Smooth muscle cell (in vitro differentiated cells): ENCODE results near the gene MCM5. TPM values are rescaled to one million over a fixed set of nuclear protein-coding genes. Genes with fewer than 3 reads are reported as not detected.
"Not testable (repeated sequence)": the region's sequence is repeated elsewhere in the genome, so short reads cannot be mapped to it uniquely, and the experiment has no call there.

Experiments used
- DNase-seq: peaks from one replicate; lab custom pipeline; 2025; ENCODE audit not compliant: unreplicated experiment; lab: John Stamatoyannopoulos, UW
- H2AFZ ChIP-seq: fragments of 200-600 bp; sonication (generic); 2 replicates; pipeline ENCODE4 v1.6.0; 2016; ENCODE audit warnings: antibody characterized with exemption, low read depth, mild to moderate bottlenecking
- H3F3A ChIP-seq: fragments of 200-600 bp; sonication (generic); 2 replicates; pipeline ENCODE4 v1.6.0; 2017; ENCODE audit warnings: antibody characterized with exemption, low read depth
- H3K27ac ChIP-seq: fragments of 200-600 bp; sonication (generic); 2 replicates; pipeline ENCODE4 v1.5.1; 2016; ENCODE audit warnings: low read depth, mild to moderate bottlenecking
- H3K27me3 ChIP-seq: fragments of 200-600 bp; sonication (generic); 2 replicates; pipeline ENCODE4 v1.6.1; 2016; ENCODE audit warnings: low read depth, mild to moderate bottlenecking
- H3K36me3 ChIP-seq: fragments of 200-600 bp; sonication (generic); 2 replicates; pipeline ENCODE4 v1.5.1; 2016; ENCODE audit warnings: low read depth
- H3K4me1 ChIP-seq: fragments of 200-600 bp; sonication (generic); 2 replicates; pipeline ENCODE4 v1.5.1; 2016; ENCODE audit warnings: low read depth
- H3K4me2 ChIP-seq: fragments of 200-600 bp; sonication (generic); 2 replicates; pipeline ENCODE4 v1.6.0; 2016; ENCODE audit warnings: mild to moderate bottlenecking
- H3K4me3 ChIP-seq: fragments of 200-600 bp; sonication (generic); 2 replicates; pipeline ENCODE4 v1.5.1; 2016; ENCODE audit warnings: mild to moderate bottlenecking
- H3K79me2 ChIP-seq: fragments of 200-600 bp; sonication (generic); 2 replicates; pipeline ENCODE4 v1.6.0; 2016; ENCODE audit warnings: low read depth, mild to moderate bottlenecking
- H3K9ac ChIP-seq: fragments of 200-600 bp; sonication (generic); 2 replicates; pipeline ENCODE4 v1.6.0; 2016; ENCODE audit warnings: low read depth
- H3K9me3 ChIP-seq: fragments of 200-600 bp; sonication (generic); replicated peaks from 2 replicates; pipeline ENCODE4 v1.5.1; 2016; ENCODE audit warnings: low read depth
- H4K20me1 ChIP-seq: fragments of 200-600 bp; sonication (generic); 2 replicates; pipeline ENCODE4 v1.6.0; 2016; ENCODE audit warnings: low read depth
- whole genome bisulfite sequencing: methylation state at CpG from one replicate; pipeline ENCODE4 v1.1.7; 2016; ENCODE audit warnings: low lambda C conversion rate; 5-methylcytosine and 5-hydroxymethylcytosine counted together
- polyA plus RNA-seq: library from polyadenylated mRNA; unstranded; fragments of >200 nt; fragmentation: Nextera tagmentation; extraction: Ambion mirVana; gene quantifications from 2 replicates; pipeline ENCODE4 v1.2.1, GENCODE V29; 2016
- total RNA-seq: library from RNA; depleted of rRNA; stranded (reverse); fragments of >200 nt; gene quantifications from 2 replicates; pipeline ENCODE4 v1.2.3, GENCODE V29; 2014
- TF ChIP-seq, protein P1 (sequence below): fragments of 200-600 bp; sonication (generic); IDR thresholded peaks from 2 replicates; pipeline ENCODE4 v1.5.1; 2017; ENCODE audit warnings: borderline replicate concordance, mild to moderate bottlenecking, antibody characterized with exemption; ENCODE audit not compliant: insufficient read depth, poor library complexity, severe bottlenecking

MCM5 gene
- total and polyA plus RNA-seq, 2 experiments from 2014 or later: 28.7 to 31.9 TPM

- no peaks in the 10 kb centered on the region for H3F3A ChIP-seq
- peaks cover 9% of the 10 kb centered on the region for H3K4me1 ChIP-seq
- H3K9me3 ChIP-seq: no peaks in the 10 kb centered on the region
- no peaks in the 10 kb centered on the region for H3K27me3 ChIP-seq
- no peak overlapping the region for H3K27ac ChIP-seq
- no peak overlapping the region for H3K4me3 ChIP-seq
- no peak overlapping the region for H3K9ac ChIP-seq
- TF ChIP-seq, protein P1, sequence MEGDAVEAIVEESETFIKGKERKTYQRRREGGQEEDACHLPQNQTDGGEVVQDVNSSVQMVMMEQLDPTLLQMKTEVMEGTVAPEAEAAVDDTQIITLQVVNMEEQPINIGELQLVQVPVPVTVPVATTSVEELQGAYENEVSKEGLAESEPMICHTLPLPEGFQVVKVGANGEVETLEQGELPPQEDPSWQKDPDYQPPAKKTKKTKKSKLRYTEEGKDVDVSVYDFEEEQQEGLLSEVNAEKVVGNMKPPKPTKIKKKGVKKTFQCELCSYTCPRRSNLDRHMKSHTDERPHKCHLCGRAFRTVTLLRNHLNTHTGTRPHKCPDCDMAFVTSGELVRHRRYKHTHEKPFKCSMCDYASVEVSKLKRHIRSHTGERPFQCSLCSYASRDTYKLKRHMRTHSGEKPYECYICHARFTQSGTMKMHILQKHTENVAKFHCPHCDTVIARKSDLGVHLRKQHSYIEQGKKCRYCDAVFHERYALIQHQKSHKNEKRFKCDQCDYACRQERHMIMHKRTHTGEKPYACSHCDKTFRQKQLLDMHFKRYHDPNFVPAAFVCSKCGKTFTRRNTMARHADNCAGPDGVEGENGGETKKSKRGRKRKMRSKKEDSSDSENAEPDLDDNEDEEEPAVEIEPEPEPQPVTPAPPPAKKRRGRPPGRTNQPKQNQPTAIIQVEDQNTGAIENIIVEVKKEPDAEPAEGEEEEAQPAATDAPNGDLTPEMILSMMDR: no peak
- no peaks in the 10 kb centered on the region for H3K79me2 ChIP-seq
- no peak overlapping the region for H2AFZ ChIP-seq
- H3K36me3 ChIP-seq: no peaks in the 10 kb centered on the region
- no peak overlapping the region for H3K4me2 ChIP-seq
- 93% methylated on average over 9 of the region's 9 CpGs for WGBS
- DNase-seq: no peak
- no peaks in the 10 kb centered on the region for H4K20me1 ChIP-seq
Measured at GRCh38 chr22:35465109-35465701, 65.3 kb downstream of the MCM5 start.

GRCh38 chr22:35467681-35468434, 67.9 kb downstream of the MCM5 start:
- Histone ChIP-seq H3F3A (no peaks in the 10 kb centered on the region), H3K4me2 (peak overlapping the region; percentile 4), H3K4me3 (no peak overlapping the region), H3K4me1 (peaks cover 9% of the 10 kb centered on the region), H4K20me1 (no peaks in the 10 kb centered on the region), H3K9me3 (no peaks in the 10 kb centered on the region), H3K27me3 (no peaks in the 10 kb centered on the region), H3K9ac (no peak overlapping the region), H3K36me3 (no peaks in the 10 kb centered on the region), H3K27ac (peak overlapping the region; percentile 26), H3K79me2 (no peaks in the 10 kb centered on the region), H2AFZ (peak overlapping the region; percentile 84)
- WGBS: 57% methylated on average over 11 of the region's 11 CpGs
- no peak for DNase-seq
- TF ChIP-seq, protein P1: no peak

DNA sequence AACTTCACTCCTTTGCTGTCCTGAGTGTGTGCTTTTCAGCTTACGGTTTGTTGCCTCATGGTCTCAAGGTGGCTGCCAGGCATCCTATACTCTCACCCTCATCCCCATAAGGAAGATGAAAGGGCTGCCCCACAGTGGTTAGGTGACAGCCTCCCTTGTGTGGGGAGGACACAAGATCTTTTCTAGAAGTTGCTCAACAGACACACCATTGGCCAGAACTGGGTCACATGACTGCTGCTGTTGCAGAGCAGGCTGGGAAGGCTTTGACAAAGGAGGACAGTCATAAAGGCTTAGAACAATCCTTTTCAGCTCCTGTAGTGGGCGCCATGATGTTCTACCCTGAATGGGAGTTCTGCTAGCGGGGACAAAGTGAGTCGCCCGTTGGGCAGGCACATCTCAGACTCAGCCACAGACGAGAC, 71.0 kb downstream of the MCM5 start:
- Histone ChIP-seq H3K9ac (no peak overlapping the region), H3K4me1 (peaks cover 9% of the 10 kb centered on the region), H3K27me3 (no peaks in the 10 kb centered on the region), H2AFZ (no peak overlapping the region), H3K4me2 (no peak overlapping the region), H3K36me3 (no peaks in the 10 kb centered on the region), H3K9me3 (no peaks in the 10 kb centered on the region), H3K4me3 (no peak overlapping the region), H3K27ac (no peak overlapping the region), H3F3A (no peaks in the 10 kb centered on the region), H4K20me1 (no peaks in the 10 kb centered on the region), H3K79me2 (no peaks in the 10 kb centered on the region)
- TF ChIP-seq, protein P1: no peak
- WGBS: 77% methylated on average over 6 of the region's 6 CpGs
- no peak for DNase-seq

DNA sequence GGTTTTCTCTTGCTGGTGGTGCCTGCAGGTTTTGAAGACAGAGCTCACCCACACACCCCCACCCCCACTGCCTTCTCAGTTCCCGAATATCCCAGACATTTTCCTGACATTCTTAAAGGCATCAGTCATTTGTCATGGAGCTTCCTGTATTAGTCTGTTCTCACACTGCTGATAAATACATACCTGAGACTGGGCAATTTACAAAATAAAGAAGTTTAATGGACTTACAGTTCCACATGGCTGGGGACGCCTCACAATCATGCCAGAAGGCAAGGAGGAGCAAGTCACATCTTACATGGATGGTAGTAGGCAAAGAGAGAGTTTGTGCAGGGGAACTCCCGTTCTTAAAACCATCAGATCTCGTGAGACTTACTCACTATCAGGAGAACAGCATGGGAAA, 71.6 kb downstream of the MCM5 start:
- H3K27ac ChIP-seq, H3K9ac ChIP-seq, H3F3A ChIP-seq, H3K9me3 ChIP-seq, H4K20me1 ChIP-seq, H2AFZ ChIP-seq, H3K79me2 ChIP-seq, H3K36me3 ChIP-seq, DNase-seq, H3K4me3 ChIP-seq, H3K27me3 ChIP-seq, H3K4me1 ChIP-seq, H3K4me2 ChIP-seq: not testable (repeated sequence)
- 78% methylated on average over 4 of the region's 4 CpGs for WGBS
